Mammary epithelial cell (primary cell): ENCODE data around the gene CBX3.

Source experiments
- CTCF ChIP-seq, 2 donors: IDR thresholded peaks in 1 of 2; conservative IDR thresholded peaks in 1 of 2; 2 replicates each; pipeline ENCODE4 v1.5.1; 2011 to 2012; ENCODE audit warnings: inconsistent platforms in 2 of 2, low read length in 2 of 2, mild to moderate bottlenecking in 2 of 2, control low read depth in 1 of 2, low read depth in 1 of 2; ENCODE audit not compliant: insufficient read depth in 1 of 2; ENCODE audit errors: extremely low read depth in 1 of 2
- EZH2 ChIP-seq: IDR thresholded peaks from 2 replicates; pipeline ENCODE4 v1.6.1; 2012; ENCODE audit warnings: low read length, inconsistent platforms, borderline replicate concordance

- TF ChIP-seq EZH2 (no peak), CTCF (conservative IDR thresholded peaks at IDR 0.05 in 1 of 2, IDR thresholded peaks at IDR 0.05 in 1 of 2; ENCODE audit: extremely low read depth in 1 of 2, insufficient read depth in 1 of 2, low read depth in 1 of 2, low read length in 2 of 2) (no peak)
Observed at GRCh38 chr7:26216049-26216448, 14.5 kb downstream of the CBX3 start.
